ENCODE results near the gene FCN2.

DNA sequence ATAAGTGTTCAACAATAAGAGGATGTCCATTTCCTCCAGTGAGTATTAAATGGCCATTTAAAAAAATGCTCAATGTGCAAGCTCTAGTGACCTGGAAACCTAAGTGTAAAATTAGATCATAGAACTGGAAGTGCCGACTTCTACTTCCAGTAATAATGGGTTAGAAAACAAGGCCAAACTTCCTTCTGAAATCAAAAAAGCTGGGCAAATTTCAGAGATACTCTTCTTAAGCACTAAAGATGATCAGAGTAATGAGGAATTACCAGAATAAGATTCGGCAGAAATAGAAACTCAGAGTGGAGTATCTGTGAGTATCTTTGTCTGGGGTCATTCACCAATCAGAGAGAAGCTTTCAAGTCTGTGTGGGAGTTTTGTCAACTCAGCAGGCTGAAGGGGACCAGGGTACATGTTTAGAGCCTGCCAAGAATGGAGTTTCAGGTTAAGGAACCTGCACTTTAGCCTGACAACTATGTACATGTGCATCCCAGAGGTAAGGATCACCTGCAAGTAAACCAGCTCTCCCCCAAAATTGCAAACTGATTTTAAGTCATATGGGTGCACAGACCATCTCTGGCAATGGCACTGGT lies 17.1 kb downstream of the FCN2 start:
- TF ChIP-seq, protein P1, sequence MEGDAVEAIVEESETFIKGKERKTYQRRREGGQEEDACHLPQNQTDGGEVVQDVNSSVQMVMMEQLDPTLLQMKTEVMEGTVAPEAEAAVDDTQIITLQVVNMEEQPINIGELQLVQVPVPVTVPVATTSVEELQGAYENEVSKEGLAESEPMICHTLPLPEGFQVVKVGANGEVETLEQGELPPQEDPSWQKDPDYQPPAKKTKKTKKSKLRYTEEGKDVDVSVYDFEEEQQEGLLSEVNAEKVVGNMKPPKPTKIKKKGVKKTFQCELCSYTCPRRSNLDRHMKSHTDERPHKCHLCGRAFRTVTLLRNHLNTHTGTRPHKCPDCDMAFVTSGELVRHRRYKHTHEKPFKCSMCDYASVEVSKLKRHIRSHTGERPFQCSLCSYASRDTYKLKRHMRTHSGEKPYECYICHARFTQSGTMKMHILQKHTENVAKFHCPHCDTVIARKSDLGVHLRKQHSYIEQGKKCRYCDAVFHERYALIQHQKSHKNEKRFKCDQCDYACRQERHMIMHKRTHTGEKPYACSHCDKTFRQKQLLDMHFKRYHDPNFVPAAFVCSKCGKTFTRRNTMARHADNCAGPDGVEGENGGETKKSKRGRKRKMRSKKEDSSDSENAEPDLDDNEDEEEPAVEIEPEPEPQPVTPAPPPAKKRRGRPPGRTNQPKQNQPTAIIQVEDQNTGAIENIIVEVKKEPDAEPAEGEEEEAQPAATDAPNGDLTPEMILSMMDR (IDR thresholded peaks at IDR 0.05), result no peak
- TF ChIP-seq EP300 (IDR thresholded peaks at IDR 0.05) (no peak), POLR2AphosphoS5 (IDR thresholded peaks at IDR 0.05) (no peak)

All from upper lobe of left lung (tissue), 4 donors.